OCI-LY7 (cell line): ENCODE data around the gene PKIB. TPM values are rescaled to one million over a fixed set of nuclear protein-coding genes. Genes with fewer than 3 reads are reported as not detected.

Experiments used
- BruUV-seq: library from RNA; stranded (reverse); fragments of 400-500 nt; replicated peaks from 2 replicates; lab custom pipeline; 2021; lab: Mats Ljungman, UMichigan
- CTCF ChIA-PET: fragments of 300-600 bp; sonication (Branson Sonifier 250); formaldehyde crosslinking; loops from one replicate; lab custom pipeline; 2022; ENCODE audit warnings: antibody characterized with exemption; ENCODE audit not compliant: unreplicated experiment; lab: Charles Lee
- POLR2A ChIA-PET: fragments of 300-600 bp; sonication (Branson Sonifier 250); formaldehyde crosslinking; loops from one replicate; lab custom pipeline; 2022; ENCODE audit warnings: antibody characterized with exemption; lab: Charles Lee
- DNase-seq: peaks from one replicate; pipeline ENCODE4 v3.0.0-alpha.2; 2015; ENCODE audit warnings: low spot score
- H2AFZ ChIP-seq: fragments of 200-600 bp; sonication (generic), shearing (Covaris generic); 2 replicates; pipeline ENCODE4 v1.6.1; 2014; ENCODE audit warnings: mild to moderate bottlenecking, antibody characterized with exemption, low read length, moderate library complexity
- H3K27ac ChIP-seq: fragments of 200-600 bp; sonication (generic); 2 replicates; pipeline ENCODE4 v1.5.1; 2014; ENCODE audit warnings: mixed run types, low read depth, mild to moderate bottlenecking, moderate library complexity, low read length, inconsistent platforms; ENCODE audit not compliant: poor library complexity, severe bottlenecking
- H3K36me3 ChIP-seq: fragments of 200-600 bp; sonication (generic); 2 replicates; pipeline ENCODE4 v1.6.1; 2014; ENCODE audit warnings: mild to moderate bottlenecking, antibody characterized with exemption, low read length, moderate library complexity, mixed read lengths; ENCODE audit not compliant: insufficient read depth
- H3K4me1 ChIP-seq: fragments of 200-600 bp; sonication (generic); 2 replicates; pipeline ENCODE4 v1.5.1; 2014; ENCODE audit warnings: mild to moderate bottlenecking, low read length; ENCODE audit not compliant: insufficient read depth, poor library complexity, severe bottlenecking
- H3K4me2 ChIP-seq: fragments of 200-600 bp; sonication (generic); 2 replicates; pipeline ENCODE4 v1.6.1; 2014; ENCODE audit warnings: mild to moderate bottlenecking, low read length
- H3K4me3 ChIP-seq: fragments of 200-600 bp; sonication (generic); 2 replicates; pipeline ENCODE4 v1.5.1; 2014; ENCODE audit warnings: mild to moderate bottlenecking, low read depth, low read length; ENCODE audit not compliant: poor library complexity, severe bottlenecking
- H3K79me2 ChIP-seq: fragments of 200-600 bp; sonication (generic); 2 replicates; pipeline ENCODE4 v1.6.1; 2016; ENCODE audit warnings: low read depth, mild to moderate bottlenecking, low read length, moderate library complexity, mixed read lengths; ENCODE audit not compliant: insufficient read depth
- H3K9me2 ChIP-seq: fragments of 200-600 bp; sonication (generic); 2 replicates; pipeline ENCODE4 v1.6.1; 2016; ENCODE audit warnings: mild to moderate bottlenecking, low read length, mixed read lengths; ENCODE audit not compliant: insufficient read depth
- H3K9me3 ChIP-seq: fragments of 200-600 bp; sonication (generic); 2 replicates; pipeline ENCODE4 v1.6.1; 2014; ENCODE audit warnings: mild to moderate bottlenecking, mixed run types, low read length, mixed read lengths
- H4K20me1 ChIP-seq: fragments of 200-600 bp; sonication (generic); 2 replicates; pipeline ENCODE4 v1.6.1; 2014; ENCODE audit warnings: mild to moderate bottlenecking, antibody characterized with exemption, low read length, moderate library complexity, mixed read lengths; ENCODE audit not compliant: insufficient read depth
- CTCF ChIP-seq: fragments of 200-600 bp; sonication (generic); conservative IDR thresholded peaks from 2 replicates; pipeline ENCODE4 v1.5.1; 2014; ENCODE audit warnings: mild to moderate bottlenecking, antibody characterized with exemption, low read length, moderate library complexity, mixed read lengths
- EZH2phosphoT487 ChIP-seq: fragments of 200-600 bp; sonication (generic); IDR thresholded peaks from 2 replicates; pipeline ENCODE4 v1.6.1; 2018; ENCODE audit warnings: low read depth, borderline replicate concordance, mild to moderate bottlenecking, mixed run types, antibody characterized with exemption, low read length, moderate library complexity, mixed read lengths
- intact Hi-C: fragments of 100-400 bp; cut with micrococcal nuclease; formaldehyde crosslinking; loops from one replicate; pipeline ENCODE4 v1.10.0; 2022; ENCODE audit not compliant: unreplicated experiment
- total RNA-seq, 2 experiments: library from RNA; depleted of rRNA in 1 of 2; stranded (reverse); fragments of >200 nt in 1 of 2; shearing (Covaris generic) in 1 of 2; gene quantifications; 2 replicates each; pipeline ENCODE4 v1.2.3, GENCODE V29; 2014 to 2022

PKIB gene
- total RNA-seq, 2 experiments from 2014 or later, result 0.46 TPM; not detected in 1

GRCh38 chr6:122701666-122702065 lies 91.5 kb downstream of the PKIB start:
- Histone ChIP-seq H3K4me1 (no peaks in the 10 kb centered on the region), H2AFZ (no peak overlapping the region), H3K36me3 (no peaks in the 10 kb centered on the region), H4K20me1 (no peaks in the 10 kb centered on the region), H3K4me2 (no peak overlapping the region), H3K4me3 (no peak overlapping the region), H3K9me2 (no peaks in the 10 kb centered on the region), H3K9me3 (no peaks in the 10 kb centered on the region), H3K27ac (no peak overlapping the region), H3K79me2 (no peaks in the 10 kb centered on the region)
- CTCF ChIA-PET, result no interaction called here
- TF ChIP-seq CTCF, result no peak
- no peak for TF ChIP-seq EZH2phosphoT487
- intact Hi-C loops, result no loop called here
- POLR2A ChIA-PET, result no interaction called here
- DNase-seq, result no peak
- BruUV-seq, result no TSS peak

- Histone ChIP-seq H3K4me3 (no peak overlapping the region), H3K9me3 (no peaks in the 10 kb centered on the region), H2AFZ (no peak overlapping the region), H3K4me2 (no peak overlapping the region), H3K27ac (no peak overlapping the region), H3K79me2 (no peaks in the 10 kb centered on the region), H4K20me1 (no peaks in the 10 kb centered on the region), H3K36me3 (no peaks in the 10 kb centered on the region), H3K4me1 (no peaks in the 10 kb centered on the region), H3K9me2 (no peaks in the 10 kb centered on the region)
- DNase-seq, result no peak
- POLR2A ChIA-PET, result no interaction called here
- TF ChIP-seq EZH2phosphoT487 (no peak), CTCF (no peak)
- CTCF ChIA-PET, result no interaction called here
- no TSS peak for BruUV-seq
- intact Hi-C loops, result no loop called here
These were observed 92.6 kb downstream of the PKIB start for GRCh38 chr6:122702841-122703240.

- POLR2A ChIA-PET, result no interaction called here
- no TSS peak for BruUV-seq
- intact Hi-C loops, result no loop called here
These were observed 93.9 kb downstream of the PKIB start for GRCh38 chr6:122704066-122704465.

More at GRCh38 chr6:122704066-122704465, 93.9 kb downstream of the PKIB start:
- H3K4me1 ChIP-seq, result no peaks in the 10 kb centered on the region
- no peak overlapping the region for H3K4me2 ChIP-seq
- TF ChIP-seq EZH2phosphoT487 (no peak), CTCF (no peak)
- no peak overlapping the region for H3K4me3 ChIP-seq
- no peak for DNase-seq
- no peaks in the 10 kb centered on the region for H3K36me3 ChIP-seq
- no peaks in the 10 kb centered on the region for H3K9me2 ChIP-seq
- H2AFZ ChIP-seq, result no peak overlapping the region
- CTCF ChIA-PET, result no interaction called here
- H3K79me2 ChIP-seq, result no peaks in the 10 kb centered on the region
- H3K9me3 ChIP-seq, result no peaks in the 10 kb centered on the region
- H4K20me1 ChIP-seq, result no peaks in the 10 kb centered on the region
- no peak overlapping the region for H3K27ac ChIP-seq
